B cell (primary cell): ENCODE results near the gene TFCP2. TPM values are rescaled to one million over a fixed set of nuclear protein-coding genes. Genes with fewer than 3 reads are reported as not detected.

Source experiments
- ATAC-seq: fragments of 200-7000 bp; cut with Tn5 transposase; one replicate; pipeline ENCODE4 v1.10.0; 2021; ENCODE audit warnings: low read depth, mild to moderate bottlenecking, moderate number of reproducible peaks, moderate library complexity
- CTCF ChIA-PET: fragments of 350-600 bp; sonication (Branson Sonifier 250); formaldehyde crosslinking; loops from one replicate; lab custom pipeline; 2021; ENCODE audit warnings: antibody characterized with exemption, inconsistent platforms; lab: Charles Lee
- POLR2A ChIA-PET: fragments of 350-600 bp; sonication (Branson Sonifier 250); formaldehyde crosslinking; loops from one replicate; lab custom pipeline; 2021; ENCODE audit warnings: antibody characterized with exemption; lab: Charles Lee
- DNase-seq: peaks from one replicate; pipeline ENCODE4 v3.0.0; 2013
- H2AFZ ChIP-seq: 2 replicates; pipeline ENCODE4 v1.6.1; 2012; ENCODE audit warnings: mild to moderate bottlenecking, low read depth, low read length; ENCODE audit not compliant: insufficient read depth, poor library complexity, severe bottlenecking
- H3K27ac ChIP-seq, 2 donors: 1 replicate in 1 of 2; 2 replicates in 1 of 2; pipeline ENCODE4 v1.5.1; 2012 to 2013; ENCODE audit warnings: low read length in 2 of 2, mild to moderate bottlenecking in 2 of 2, moderate library complexity in 1 of 2
- H3K27me3 ChIP-seq, 4 experiments: fragments of 200-600 bp in 1 of 4; sonication (generic) in 1 of 4; replicated peaks in 1 of 4; 1 replicate in 2 of 4; 2 replicates in 2 of 4; pipeline versions ENCODE4 v1.6.1 to v1.7.0; 2013 to 2016; ENCODE audit warnings: low read length in 3 of 4, mild to moderate bottlenecking in 2 of 4, mixed read lengths in 1 of 4, moderate library complexity in 1 of 4; ENCODE audit not compliant: insufficient read depth in 4 of 4, control insufficient read depth in 3 of 4; ENCODE audit errors: control extremely low read depth in 1 of 4
- H3K36me3 ChIP-seq, 2 experiments: replicated peaks in 1 of 2; 1 replicate in 1 of 2; 2 replicates in 1 of 2; pipeline versions ENCODE4 v1.6.1 to v1.7.1; 2013; ENCODE audit warnings: low read length in 1 of 2; ENCODE audit not compliant: insufficient read depth in 2 of 2, control insufficient read depth in 1 of 2; ENCODE audit errors: control extremely low read depth in 1 of 2, extremely low read depth in 1 of 2
- H3K4me1 ChIP-seq, 2 donors: fragments of 200-600 bp in 1 of 2; sonication (generic) in 1 of 2; 1 replicate in 1 of 2; 2 replicates in 1 of 2; pipeline versions ENCODE4 v1.5.1 to v1.6.1; 2013 to 2017; ENCODE audit warnings: low read length in 2 of 2; ENCODE audit not compliant: control insufficient read depth in 2 of 2, insufficient read depth in 2 of 2
- H3K4me2 ChIP-seq: replicated peaks from 2 replicates; pipeline ENCODE3; 2012; ENCODE audit warnings: mild to moderate bottlenecking, low read depth, low read length; ENCODE audit not compliant: poor library complexity, severe bottlenecking
- H3K4me3 ChIP-seq, 5 experiments: fragments of 200-600 bp in 1 of 5; sonication (generic) in 1 of 5; 1 replicate in 3 of 5; 2 replicates in 2 of 5; pipeline versions ENCODE4 v1.5.1 to v1.7.0; 2011 to 2016; ENCODE audit warnings: low read length in 4 of 5, mild to moderate bottlenecking in 4 of 5, low read depth in 2 of 5, control low read depth in 1 of 5, moderate library complexity in 1 of 5; ENCODE audit not compliant: insufficient read depth in 1 of 5; ENCODE audit errors: control extremely low read depth in 1 of 5, extremely low read depth in 1 of 5
- H3K79me2 ChIP-seq: fragments of 200-600 bp; sonication (generic); one replicate; pipeline ENCODE4 v1.6.0; 2016; ENCODE audit warnings: low read length; ENCODE audit not compliant: control insufficient read depth, insufficient read depth
- H3K9ac ChIP-seq: fragments of 200-600 bp; sonication (generic); 2 replicates; pipeline ENCODE4 v1.6.1; 2017; ENCODE audit warnings: mild to moderate bottlenecking, low read length, moderate library complexity
- H3K9me3 ChIP-seq, 3 donors: one replicate each; pipeline versions ENCODE4 v1.6.1 to v1.7.1; 2013; ENCODE audit warnings: low read length in 2 of 3; ENCODE audit not compliant: control insufficient read depth in 2 of 3, insufficient read depth in 1 of 3; ENCODE audit errors: control extremely low read depth in 1 of 3
- H4K20me1 ChIP-seq: 2 replicates; pipeline ENCODE4 v1.6.0; 2012; ENCODE audit warnings: mild to moderate bottlenecking, low read length; ENCODE audit not compliant: insufficient read depth, control insufficient read depth, poor library complexity, severe bottlenecking
- H3K27ac Mint-ChIP-seq: one replicate; pipeline ENCODE4 v1.8.0; 2021; ENCODE audit warnings: mixed read lengths
- H3K27me3 Mint-ChIP-seq: one replicate; pipeline ENCODE4 v1.8.0; 2021; ENCODE audit warnings: mixed read lengths
- H3K4me1 Mint-ChIP-seq: one replicate; pipeline ENCODE4 v1.8.0; 2021; ENCODE audit warnings: mixed read lengths
- H3K4me3 Mint-ChIP-seq: one replicate; pipeline ENCODE4 v1.8.0; 2021; ENCODE audit warnings: mixed read lengths
- H3K9me3 Mint-ChIP-seq: one replicate; pipeline ENCODE4 v1.8.0; 2022; ENCODE audit warnings: mixed read lengths; ENCODE audit not compliant: insufficient read depth
- CTCF ChIP-seq: fragments of 200-600 bp; IDR thresholded peaks from one replicate; pipeline ENCODE4 v1.8.0; 2022; ENCODE audit warnings: antibody characterized with exemption, mild to moderate bottlenecking
- EZH2 ChIP-seq: IDR thresholded peaks from 2 replicates; pipeline ENCODE4 v1.6.1; 2012; ENCODE audit warnings: borderline replicate concordance, low read depth, mild to moderate bottlenecking, moderate library complexity, low read length; ENCODE audit not compliant: insufficient read depth, poor library complexity, severe bottlenecking
- WGBS: methylation state at CpG from one replicate; pipeline ENCODE4 v1.1.5; 2013; ENCODE audit warnings: missing lambda C conversion rate; ENCODE audit not compliant: insufficient coverage; 5-methylcytosine and 5-hydroxymethylcytosine counted together
- intact Hi-C: fragments of 100-400 bp; cut with micrococcal nuclease; formaldehyde crosslinking; loops from one replicate; pipeline ENCODE4 v1.10.0; 2022
- polyA plus RNA-seq: library from polyadenylated mRNA; depleted of rRNA; stranded (reverse); fragments of >200 nt; gene quantifications from 2 replicates; pipeline ENCODE4 v1.2.3, GENCODE V29; 2012
- total RNA-seq, 2 donors: library from RNA; stranded (reverse); fragments of 120-200 nt in 1 of 2; gene quantifications; 1 replicate in 1 of 2; 2 replicates in 1 of 2; pipeline versions ENCODE4 v1.2.3 to v1.2.4, GENCODE V29; 2013 to 2022

Gene TFCP2
- total and polyA plus RNA-seq, 2 donors (not counting 1 experiment from before 2014, with no cell fraction given): 12.1 to 38.8 TPM

- DNase-seq (no peak), ATAC-seq (no peak)
- Mint-ChIP-seq H3K4me3 (no peak overlapping the region), H3K9me3 (no peaks in the 10 kb centered on the region), H3K27me3 (no peaks in the 10 kb centered on the region), H3K27ac (no peak overlapping the region), H3K4me1 (peaks cover 2% of the 10 kb centered on the region)
- WGBS: 86% methylated on average over 1 of the region's 5 CpGs
- Histone ChIP-seq H3K9ac (no peak overlapping the region), H3K9me3 (no peaks in the 10 kb centered on the region), H3K27me3 (no peaks in the 10 kb centered on the region), H3K4me1 (no peaks in the 10 kb centered on the region), H3K4me3 (no peak overlapping the region), H4K20me1 (no peaks in the 10 kb centered on the region), H3K79me2 (no peaks in the 10 kb centered on the region), H3K4me2 (no peak overlapping the region), H3K36me3 (peaks cover 1 to 63% of the 10 kb centered on the region in 2 experiments), H3K27ac (no peak overlapping the region), H2AFZ (no peak overlapping the region)
- POLR2A ChIA-PET: no interaction called here
- no peak for TF ChIP-seq EZH2
- TF ChIP-seq CTCF: no peak
- intact Hi-C loops: no loop called here
- CTCF ChIA-PET: interaction anchor here (1.7 kb wide), 1 partner anchor 9 kb away, joined by 6 read pairs; no protein-coding TSS in a partner anchor
Observed at GRCh38 chr12:51056242-51056641, 116.7 kb downstream of the TFCP2 start.

GRCh38 chr12:51055060-51055459 is 117.9 kb downstream of the TFCP2 start:
- 100% methylated on average over 1 of the region's 2 CpGs for WGBS
- intact Hi-C loops: no loop called here
- no peak overlapping the region for H3K27ac Mint-ChIP-seq

More at GRCh38 chr12:51055060-51055459, 117.9 kb downstream of the TFCP2 start:
- Histone ChIP-seq H3K27me3 (no peaks in the 10 kb centered on the region), H2AFZ (no peak overlapping the region), H3K4me2 (no peak overlapping the region), H3K9ac (no peak overlapping the region), H3K27ac (no peak overlapping the region), H3K9me3 (no peaks in the 10 kb centered on the region), H3K4me1 (no peaks in the 10 kb centered on the region), H4K20me1 (no peaks in the 10 kb centered on the region), H3K4me3 (no peak overlapping the region), H3K79me2 (no peaks in the 10 kb centered on the region), H3K36me3 (peaks cover 1 to 59% of the 10 kb centered on the region in 2 experiments)
- ATAC-seq (no peak), DNase-seq (no peak)
- no peaks in the 10 kb centered on the region for H3K9me3 Mint-ChIP-seq
- H3K4me1 Mint-ChIP-seq: peaks cover 2% of the 10 kb centered on the region
- no peak overlapping the region for H3K4me3 Mint-ChIP-seq
- H3K27me3 Mint-ChIP-seq: no peaks in the 10 kb centered on the region
- TF ChIP-seq EZH2 (no peak), CTCF (no peak)
- ChIA-PET CTCF (no interaction called here), POLR2A (no interaction called here)
